ENCODE data around the gene YWHAQ.

YWHAQ gene

GRCh38 chr2:9630736-9631552 is at the start of gene YWHAQ:
YWHAQ (minus strand) TSS chr2:9630997; CDS start chr2:9630452, 545 bp downstream.
- DNase-seq, result peak; percentile 96

- DNase-seq, result no peak
Observed at GRCh38 chr2:9680082-9680481, 49.3 kb upstream of the YWHAQ start.

- no peak for DNase-seq
Observed at GRCh38 chr2:9679218-9679617, 48.4 kb upstream of the YWHAQ start.

GRCh38 chr2:9678544-9678943 is 47.7 kb upstream of the YWHAQ start:
- no peak for DNase-seq

- DNase-seq, result no peak
Observed at GRCh38 chr2:9675415-9676351, 44.9 kb upstream of the YWHAQ start.

- no peak for DNase-seq
Observed at GRCh38 chr2:9674891-9675414, 44.2 kb upstream of the YWHAQ start.

- DNase-seq, result no peak
Observed at GRCh38 chr2:9673914-9674481, 43.2 kb upstream of the YWHAQ start.

GRCh38 chr2:9668687-9669345 is 38.0 kb upstream of the YWHAQ start:
- DNase-seq, result peak; percentile 62

GRCh38 chr2:9667826-9668225 is 37.0 kb upstream of the YWHAQ start:
- DNase-seq, result no peak

- no peak for DNase-seq
Observed at GRCh38 chr2:9666306-9666705, 35.5 kb upstream of the YWHAQ start.

- no peak for DNase-seq
Observed at GRCh38 chr2:9665898-9666297, 35.1 kb upstream of the YWHAQ start.

- no peak for DNase-seq
Observed at GRCh38 chr2:9664365-9664764, 33.6 kb upstream of the YWHAQ start.

GRCh38 chr2:9663008-9663879 is 32.4 kb upstream of the YWHAQ start:
- DNase-seq, result no peak

- no peak for DNase-seq
Observed at GRCh38 chr2:9661261-9661660, 30.5 kb upstream of the YWHAQ start.

GRCh38 chr2:9660781-9661180 is 30.0 kb upstream of the YWHAQ start:
- DNase-seq, result no peak

GRCh38 chr2:9660154-9660553 is 29.4 kb upstream of the YWHAQ start:
- no peak for DNase-seq

- DNase-seq, result no peak
Observed at GRCh38 chr2:9658972-9659371, 28.2 kb upstream of the YWHAQ start.

GRCh38 chr2:9657731-9658130 is 26.9 kb upstream of the YWHAQ start:
- no peak for DNase-seq

- no peak for DNase-seq
Observed at GRCh38 chr2:9657083-9657482, 26.3 kb upstream of the YWHAQ start.

- DNase-seq, result no peak
Observed at GRCh38 chr2:9656270-9656766, 25.5 kb upstream of the YWHAQ start.

All from NCI-H1092 (cell line).